Omental fat pad (tissue), 4 donors: ENCODE results near the gene HOXC10. TPM values are rescaled to one million over a fixed set of nuclear protein-coding genes. Genes with fewer than 3 reads are reported as not detected.
A peak's percentile ranks its signal among the peaks of the same experiment; 100 is the strongest.

Source experiments
- ATAC-seq: fragments of 150-250 bp; one replicate; pipeline ENCODE4 v1.9.1; 2016; ENCODE audit warnings: mild to moderate bottlenecking, moderate library complexity; ENCODE audit not compliant: low FRiP score
- DNase-seq: peaks from one replicate; pipeline ENCODE4 v3.0.0-alpha.2; 2019; ENCODE audit warnings: low spot score
- total RNA-seq, 4 donors: library from RNA; depleted of rRNA; stranded (reverse); fragments of >200 nt; gene quantifications; one replicate each; pipeline ENCODE4 v1.1.0, GENCODE V29; 2016
- TF ChIP-seq, protein P1 (sequence below), 3 donors: fragments of 450-650 bp; IDR thresholded peaks; one replicate each; pipeline ENCODE4 v1.5.1; 2016 to 2017; ENCODE audit warnings: antibody characterized with exemption in 3 of 3, mild to moderate bottlenecking in 3 of 3, moderate library complexity in 2 of 3

Gene HOXC10
- total RNA-seq, 4 donors from 2014 or later: not detected

DNA sequence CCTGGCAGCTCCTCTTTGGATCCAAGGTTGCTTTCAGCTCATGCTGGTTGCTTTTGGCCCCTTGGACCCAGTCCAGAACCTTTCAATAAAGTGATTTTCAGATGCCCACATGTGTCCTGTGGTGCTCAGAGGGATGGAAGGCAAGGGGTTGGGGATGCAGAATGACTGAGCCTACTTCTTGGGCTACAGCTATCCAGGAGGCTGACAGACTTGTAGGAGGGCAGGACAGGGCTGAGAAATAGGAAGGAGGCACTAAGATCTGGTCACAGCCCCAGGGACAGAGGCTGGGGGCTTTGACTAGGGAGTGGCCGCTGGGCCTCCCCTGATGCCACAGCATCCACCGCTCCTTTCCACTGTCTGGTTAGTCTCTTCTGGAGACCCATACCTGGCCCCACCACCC lies 13.3 kb upstream of the HOXC10 start:
- TF ChIP-seq, protein P1, sequence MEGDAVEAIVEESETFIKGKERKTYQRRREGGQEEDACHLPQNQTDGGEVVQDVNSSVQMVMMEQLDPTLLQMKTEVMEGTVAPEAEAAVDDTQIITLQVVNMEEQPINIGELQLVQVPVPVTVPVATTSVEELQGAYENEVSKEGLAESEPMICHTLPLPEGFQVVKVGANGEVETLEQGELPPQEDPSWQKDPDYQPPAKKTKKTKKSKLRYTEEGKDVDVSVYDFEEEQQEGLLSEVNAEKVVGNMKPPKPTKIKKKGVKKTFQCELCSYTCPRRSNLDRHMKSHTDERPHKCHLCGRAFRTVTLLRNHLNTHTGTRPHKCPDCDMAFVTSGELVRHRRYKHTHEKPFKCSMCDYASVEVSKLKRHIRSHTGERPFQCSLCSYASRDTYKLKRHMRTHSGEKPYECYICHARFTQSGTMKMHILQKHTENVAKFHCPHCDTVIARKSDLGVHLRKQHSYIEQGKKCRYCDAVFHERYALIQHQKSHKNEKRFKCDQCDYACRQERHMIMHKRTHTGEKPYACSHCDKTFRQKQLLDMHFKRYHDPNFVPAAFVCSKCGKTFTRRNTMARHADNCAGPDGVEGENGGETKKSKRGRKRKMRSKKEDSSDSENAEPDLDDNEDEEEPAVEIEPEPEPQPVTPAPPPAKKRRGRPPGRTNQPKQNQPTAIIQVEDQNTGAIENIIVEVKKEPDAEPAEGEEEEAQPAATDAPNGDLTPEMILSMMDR (IDR thresholded peaks at IDR 0.05): no peak
- DNase-seq (no peak), ATAC-seq (no peak)

DNA sequence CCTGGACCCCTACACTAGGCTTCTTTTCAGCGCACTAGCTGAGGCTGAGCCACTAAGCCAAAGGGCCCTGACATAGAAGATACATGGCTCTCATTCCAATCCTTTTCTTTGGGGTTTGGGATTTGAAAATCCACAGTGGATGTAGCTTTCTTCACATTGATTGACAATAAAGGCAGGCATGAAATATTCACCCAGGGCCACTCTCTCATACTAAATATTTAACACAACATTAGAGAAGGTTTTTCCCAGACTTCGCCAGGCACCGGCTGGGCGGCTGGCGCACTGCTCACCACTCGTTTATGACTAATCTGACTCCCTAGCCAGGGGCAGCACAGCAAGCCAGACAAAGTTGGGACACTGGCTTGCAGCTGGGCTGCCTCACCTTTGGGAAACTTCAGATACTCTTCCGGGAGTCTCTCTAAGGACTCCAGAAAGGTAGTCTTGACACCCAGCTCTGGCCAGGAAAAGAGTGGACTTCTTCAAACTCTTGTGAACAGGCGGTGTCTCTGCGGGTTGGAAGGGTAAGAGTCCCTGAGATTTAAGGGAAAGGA lies 12.7 kb upstream of the HOXC10 start:
- ATAC-seq (peak; percentile 34), DNase-seq (no peak)
- TF ChIP-seq, protein P1 (IDR thresholded peaks at IDR 0.05): no peak

- no peak for ATAC-seq
- TF ChIP-seq, protein P1 (IDR thresholded peaks at IDR 0.05): no peak
- no peak for DNase-seq
Measured at GRCh38 chr12:53972722-53973235, 12.2 kb upstream of the HOXC10 start, which contains the start of gene HOXC11. TSS of gene HOXC11 (plus strand) at chr12:53973126. CDS start at chr12:53973242, 116 bp downstream.

GRCh38 chr12:53973236-53974042 lies 11.5 kb upstream of the HOXC10 start:
- ATAC-seq (no peak), DNase-seq (no peak)
- TF ChIP-seq, protein P1 (IDR thresholded peaks at IDR 0.05): no peak

GRCh38 chr12:53974084-53975063 lies 10.6 kb upstream of the HOXC10 start, which contains the start of gene HOTAIR:
TSS of gene HOTAIR (minus strand) at chr12:53974954.
- DNase-seq (no peak), ATAC-seq (no peak)
- TF ChIP-seq, protein P1 (IDR thresholded peaks at IDR 0.05): no peak

DNA sequence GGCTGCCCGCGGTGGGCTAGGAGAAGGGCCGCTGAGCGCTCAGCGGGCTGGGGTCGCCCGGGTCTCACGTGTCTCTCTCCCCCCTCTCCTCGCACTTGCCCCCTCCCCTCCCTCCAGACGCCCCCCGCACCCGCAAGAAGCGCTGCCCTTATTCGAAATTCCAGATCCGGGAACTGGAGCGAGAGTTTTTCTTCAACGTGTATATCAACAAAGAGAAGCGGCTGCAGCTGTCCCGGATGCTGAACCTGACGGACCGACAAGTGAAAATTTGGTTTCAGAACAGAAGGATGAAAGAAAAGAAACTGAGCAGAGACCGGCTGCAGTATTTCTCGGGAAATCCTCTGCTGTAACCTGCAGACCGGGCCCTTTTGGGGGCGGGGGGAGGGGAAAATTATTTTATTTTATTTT lies 9.9 kb upstream of the HOXC10 start:
- no peak for DNase-seq
- ATAC-seq: no peak
- TF ChIP-seq, protein P1 (IDR thresholded peaks at IDR 0.05): no peak
